Small intestine (tissue), 7 donors: ENCODE data around the gene KCNIP1. TPM values are rescaled to one million over a fixed set of nuclear protein-coding genes. Genes with fewer than 3 reads are reported as not detected.

Source experiments
- DNase-seq, 2 donors: peaks; one replicate each; pipeline versions ENCODE4 v3.0.0 to v3.0.0-alpha.2; 2013
- FAIRE-seq: peaks from 2 replicates; lab custom pipeline; 2012; peaks lifted over from hg19 to GRCh38; lab: Jason Lieb, UNC
- H3K27ac ChIP-seq, 3 donors: one replicate each; pipeline ENCODE4 v1.5.1; 2013; ENCODE audit warnings: low read length in 2 of 3, mild to moderate bottlenecking in 2 of 3, control low read depth in 1 of 3, inconsistent platforms in 1 of 3, low read depth in 1 of 3, moderate library complexity in 1 of 3
- H3K27me3 ChIP-seq, 3 donors: one replicate each; pipeline ENCODE4 v1.6.1; 2013; ENCODE audit warnings: low read length in 3 of 3, inconsistent platforms in 1 of 3; ENCODE audit not compliant: control insufficient read depth in 3 of 3, insufficient read depth in 3 of 3
- H3K36me3 ChIP-seq, 3 donors: one replicate each; pipeline ENCODE4 v1.6.1; 2013; ENCODE audit warnings: low read length in 3 of 3, inconsistent platforms in 1 of 3, low read depth in 1 of 3, mild to moderate bottlenecking in 1 of 3, moderate library complexity in 1 of 3; ENCODE audit not compliant: control insufficient read depth in 3 of 3, insufficient read depth in 2 of 3
- H3K4me1 ChIP-seq, 3 donors: one replicate each; pipeline ENCODE4 v1.6.1; 2013; ENCODE audit warnings: low read length in 2 of 3, inconsistent platforms in 1 of 3, low read depth in 1 of 3, mild to moderate bottlenecking in 1 of 3, moderate library complexity in 1 of 3; ENCODE audit not compliant: control insufficient read depth in 3 of 3, insufficient read depth in 2 of 3
- H3K4me3 ChIP-seq, 3 donors: one replicate each; pipeline ENCODE4 v1.5.1; 2013; ENCODE audit warnings: low read length in 3 of 3, control low read depth in 1 of 3, inconsistent platforms in 1 of 3, low read depth in 1 of 3, mild to moderate bottlenecking in 1 of 3, moderate library complexity in 1 of 3
- H3K9me3 ChIP-seq, 2 donors: one replicate each; pipeline ENCODE4 v1.6.1; 2013; ENCODE audit warnings: low read depth in 1 of 2, low read length in 1 of 2; ENCODE audit not compliant: control insufficient read depth in 2 of 2, insufficient read depth in 1 of 2
- WGBS, 3 donors: extraction: QIAGEN DNeasy Blood & Tissue Kit; methylation state at CpG; one replicate each; pipeline ENCODE4 v1.1.7; 2013; 5-methylcytosine and 5-hydroxymethylcytosine counted together
- polyA plus RNA-seq, 4 donors: library from polyadenylated mRNA; stranded (reverse) in 3 of 4; unstranded in 1 of 4; fragments of 200-250 nt in 3 of 4; fragments of 120-200 nt in 1 of 4; gene quantifications; one replicate each; pipeline versions ENCODE4 v1.2.1 to v1.2.3, GENCODE V29; 2013
- donor health status: healthy with polysubstance abuse.
- donor health status: control.
- donor health status: control.
- donor health status: Bipolar disorder and iron deficiency.
- donor health status: healthy.

The KCNIP1 gene
- polyA plus RNA-seq, 4 donors, result 0.21 to 1.0 TPM; not detected in 2

DNA sequence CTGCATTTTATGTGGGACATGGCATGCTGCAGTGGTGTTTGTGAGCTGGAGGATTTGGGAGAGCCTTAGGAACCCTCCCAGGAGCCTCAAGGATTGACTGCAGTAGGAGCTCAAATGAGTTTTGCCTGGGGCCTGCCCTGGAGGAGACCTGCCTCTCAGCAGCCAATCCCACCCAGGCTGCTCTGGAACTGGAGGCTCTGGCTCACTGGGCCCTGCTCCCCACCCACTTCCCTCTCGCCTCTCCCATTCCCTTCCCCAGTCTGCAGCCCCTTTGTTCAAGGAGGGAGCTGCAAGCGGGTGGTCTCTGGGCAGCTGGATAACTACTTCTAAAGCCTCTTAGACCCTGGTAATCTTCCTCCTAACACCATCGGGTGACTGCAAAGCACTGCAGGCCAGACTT, 24.2 kb downstream of the KCNIP1 start:
- H3K4me1 ChIP-seq, result no peaks in the 10 kb centered on the region
- no peaks in the 10 kb centered on the region for H3K36me3 ChIP-seq
- DNase-seq (no peak), FAIRE-seq (no peak)
- H3K4me3 ChIP-seq, result no peak overlapping the region
- 69 to 73% (median 72%) methylated on average over 3 of the region's 3 CpGs for WGBS, 3 donors
- H3K27me3 ChIP-seq, result peaks cover 0 to 2% (median 0%) of the 10 kb centered on the region in 3 donors
- H3K9me3 ChIP-seq, result no peaks in the 10 kb centered on the region
- no peak overlapping the region for H3K27ac ChIP-seq

DNA sequence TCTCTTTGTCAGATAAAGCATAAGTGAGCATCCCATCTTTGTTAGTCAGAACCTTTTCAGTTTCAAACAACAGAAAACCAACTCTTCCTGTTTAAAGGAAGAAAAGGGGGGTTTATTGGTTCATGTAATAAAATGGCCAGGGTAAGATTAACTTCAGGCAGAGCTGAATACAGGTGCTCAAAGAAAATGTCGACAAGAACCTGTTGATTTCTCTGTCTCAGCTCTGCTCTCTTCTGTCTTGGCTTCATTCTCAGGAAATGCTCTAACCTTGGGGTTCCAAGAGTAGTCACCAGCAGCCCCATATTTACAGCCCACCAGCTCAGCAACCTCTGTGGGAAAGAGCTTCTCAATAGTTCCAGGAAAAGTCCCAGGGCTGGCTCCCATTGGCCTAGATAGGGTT, 25.2 kb downstream of the KCNIP1 start:
- WGBS, 3 donors, result 61 to 80% (median 67%) methylated on average over 1 of the region's 1 CpG

GRCh38 chr5:170532935-170533334, 29.1 kb downstream of the KCNIP1 start:
- FAIRE-seq, result no peak

More for the DNA sequence above, 25.2 kb downstream of the KCNIP1 start:
- H3K4me3 ChIP-seq, result no peak overlapping the region
- DNase-seq (no peak), FAIRE-seq (no peak)
- H3K4me1 ChIP-seq, result no peaks in the 10 kb centered on the region
- H3K27ac ChIP-seq, result no peak overlapping the region
- H3K9me3 ChIP-seq, result no peaks in the 10 kb centered on the region
- no peaks in the 10 kb centered on the region for H3K36me3 ChIP-seq
- peaks cover 0 to 5% (median 2%) of the 10 kb centered on the region in 3 donors for H3K27me3 ChIP-seq

GRCh38 chr5:170533383-170533782, 29.6 kb downstream of the KCNIP1 start:
- FAIRE-seq, result no peak

More at GRCh38 chr5:170532935-170533334, 29.1 kb downstream of the KCNIP1 start:
- Histone ChIP-seq H3K27me3 (peaks cover 0 to 10% (median 0%) of the 10 kb centered on the region in 3 donors), H3K27ac (no peak overlapping the region), H3K4me1 (no peaks in the 10 kb centered on the region), H3K9me3 (no peaks in the 10 kb centered on the region), H3K4me3 (no peak overlapping the region), H3K36me3 (no peaks in the 10 kb centered on the region)
- WGBS, 3 donors, result 70 to 81% (median 71%) methylated on average over 3 of the region's 3 CpGs
- no peak for DNase-seq

GRCh38 chr5:170534177-170534576, 30.4 kb downstream of the KCNIP1 start:
- Histone ChIP-seq H3K27ac (no peak overlapping the region), H3K4me3 (no peak overlapping the region), H3K36me3 (no peaks in the 10 kb centered on the region), H3K4me1 (no peaks in the 10 kb centered on the region), H3K27me3 (peaks cover 0 to 10% (median 0%) of the 10 kb centered on the region in 3 donors), H3K9me3 (no peaks in the 10 kb centered on the region)
- no peak for FAIRE-seq
- 6 to 30% (median 14%) methylated on average over 2 of the region's 2 CpGs for WGBS, 3 donors
- DNase-seq, result no peak

More at GRCh38 chr5:170533383-170533782, 29.6 kb downstream of the KCNIP1 start:
- WGBS, 3 donors, result 61 to 81% (median 68%) methylated on average over 5 of the region's 5 CpGs
- no peaks in the 10 kb centered on the region for H3K4me1 ChIP-seq
- no peak for DNase-seq
- no peak overlapping the region for H3K4me3 ChIP-seq
- H3K27me3 ChIP-seq, result peaks cover 0 to 10% (median 0%) of the 10 kb centered on the region in 3 donors
- no peaks in the 10 kb centered on the region for H3K9me3 ChIP-seq
- H3K27ac ChIP-seq, result no peak overlapping the region
- no peaks in the 10 kb centered on the region for H3K36me3 ChIP-seq

DNA sequence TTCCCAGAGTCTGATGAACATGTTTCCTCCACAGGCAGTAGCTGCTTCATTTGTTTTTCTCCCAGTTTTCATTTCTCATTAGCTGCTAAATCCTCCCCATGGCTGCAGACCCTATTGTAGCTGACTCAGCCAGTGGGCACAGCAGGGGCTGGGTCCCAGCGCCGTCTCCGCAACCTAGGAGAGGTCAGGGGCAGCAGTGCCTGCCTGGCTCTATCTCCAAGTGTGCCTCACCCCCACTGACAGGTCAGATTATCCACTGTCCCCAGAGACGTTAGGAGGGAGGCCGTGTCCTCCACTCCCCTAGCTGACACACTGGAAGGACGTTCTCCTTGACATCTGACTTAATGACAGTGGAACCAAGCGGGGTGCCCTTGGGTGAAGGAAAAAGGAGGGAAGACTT, 31.1 kb downstream of the KCNIP1 start:
- FAIRE-seq, result no peak
- Histone ChIP-seq H3K36me3 (no peaks in the 10 kb centered on the region), H3K27ac (no peak overlapping the region), H3K27me3 (peaks cover 0 to 10% (median 0%) of the 10 kb centered on the region in 3 donors), H3K4me1 (no peaks in the 10 kb centered on the region), H3K4me3 (no peak overlapping the region), H3K9me3 (no peaks in the 10 kb centered on the region)
- WGBS, 3 donors, result 69 to 80% (median 75%) methylated on average over 7 of the region's 7 CpGs
- no peak for DNase-seq

DNA sequence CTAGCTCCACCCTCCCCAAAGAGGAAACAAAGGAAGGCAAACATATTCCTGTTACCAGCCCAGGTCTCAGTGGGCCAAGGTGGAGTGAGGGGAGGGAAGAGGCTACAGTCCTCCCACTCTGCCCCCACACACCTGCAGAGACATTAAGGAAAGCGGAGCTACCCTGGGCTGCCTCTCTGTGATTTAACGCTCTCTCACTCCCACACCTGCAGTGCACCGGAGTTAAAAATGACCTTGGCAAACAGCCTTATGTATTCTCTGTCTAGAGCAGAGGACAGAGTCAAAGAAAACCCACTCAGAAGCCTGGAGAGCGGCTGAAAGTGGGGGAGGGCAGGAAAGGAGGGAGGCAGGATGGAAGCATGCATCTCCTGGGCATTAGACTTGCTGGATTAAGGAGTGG, 32.7 kb downstream of the KCNIP1 start:
- DNase-seq, result no peak
- FAIRE-seq, result no peak
- Histone ChIP-seq H3K27me3 (peaks cover 0 to 10% (median 0%) of the 10 kb centered on the region in 3 donors), H3K4me3 (no peak overlapping the region), H3K4me1 (no peaks in the 10 kb centered on the region), H3K9me3 (no peaks in the 10 kb centered on the region), H3K36me3 (no peaks in the 10 kb centered on the region), H3K27ac (no peak overlapping the region)
- WGBS, 3 donors, result 41 to 64% (median 47%) methylated on average over 4 of the region's 4 CpGs

DNA sequence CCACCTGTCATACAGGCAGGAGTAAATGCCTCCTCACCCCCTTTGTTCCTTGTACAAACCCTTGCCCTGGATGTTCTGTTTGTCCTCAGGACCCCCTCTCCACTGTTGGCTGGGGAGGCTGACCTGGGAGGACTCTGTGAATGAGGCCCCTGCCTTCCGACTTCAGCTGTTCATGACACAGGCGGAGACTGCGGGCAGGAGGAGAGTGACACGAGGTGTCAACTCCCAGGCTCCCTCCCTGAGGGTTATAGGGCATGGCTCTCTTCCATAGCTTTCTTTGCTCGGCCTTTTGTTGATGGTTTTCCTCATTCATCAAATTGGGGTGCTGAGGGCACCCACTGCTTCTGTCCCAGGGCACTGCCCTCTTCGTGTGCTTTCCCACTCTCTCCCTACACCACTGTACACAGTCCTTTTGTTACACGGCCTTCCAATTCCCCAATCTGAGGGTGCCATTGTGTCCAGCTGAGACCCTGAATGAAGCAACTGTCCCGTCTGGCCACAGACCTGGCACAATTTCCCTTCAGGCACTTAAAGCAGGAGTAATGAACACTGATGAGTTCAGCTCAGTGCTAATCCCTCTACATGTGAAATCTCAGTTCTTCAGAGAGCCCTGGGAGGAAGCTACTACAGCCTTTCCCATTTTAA, 33.8 kb downstream of the KCNIP1 start:
- DNase-seq (no peak), FAIRE-seq (no peak)
- 74 to 76% (median 76%) methylated on average over 8 of the region's 8 CpGs for WGBS, 3 donors
- Histone ChIP-seq H3K4me1 (no peaks in the 10 kb centered on the region), H3K9me3 (no peaks in the 10 kb centered on the region), H3K4me3 (no peak overlapping the region), H3K27ac (no peak overlapping the region), H3K27me3 (peaks cover 0 to 10% (median 0%) of the 10 kb centered on the region in 3 donors), H3K36me3 (no peaks in the 10 kb centered on the region)

- H3K4me1 ChIP-seq, result no peaks in the 10 kb centered on the region
- 10 to 60% (median 42%) methylated on average over 3 of the region's 3 CpGs for WGBS, 3 donors
- no peak overlapping the region for H3K4me3 ChIP-seq
- no peaks in the 10 kb centered on the region for H3K36me3 ChIP-seq
- FAIRE-seq, result no peak
- no peak overlapping the region for H3K27ac ChIP-seq
- H3K9me3 ChIP-seq, result no peaks in the 10 kb centered on the region
- no peak for DNase-seq
- peaks cover 0 to 10% (median 0%) of the 10 kb centered on the region in 3 donors for H3K27me3 ChIP-seq
These were observed 34.3 kb downstream of the KCNIP1 start for GRCh38 chr5:170538096-170538465.
